SK-N-SH treated with all-trans-retinoic acid at 6 μM for 48 hours (cell line): ENCODE measurements around the gene SMG7.
A peak's percentile ranks its signal among the peaks of the same experiment; 100 is the strongest.

ENCODE experiments used
- ATAC-seq: fragments of 200-7000 bp; cut with Tn5 transposase; 3 replicates; pipeline ENCODE4 v1.9.1; 2020; ENCODE audit warnings: mild to moderate bottlenecking, moderate library complexity
- CSDC2 ChIP-seq: fragments of 250-450 bp; sonication (Bioruptor Pico); IDR thresholded peaks from 2 replicates; pipeline ENCODE4 v1.5.0; 2020; ENCODE audit warnings: mild to moderate bottlenecking, moderate library complexity
- ESRRG ChIP-seq: fragments of 250-450 bp; sonication (Bioruptor Pico); IDR thresholded peaks from 2 replicates; pipeline ENCODE4 v1.6.1; 2021; ENCODE audit warnings: mild to moderate bottlenecking
- ISL1 ChIP-seq: fragments of 250-450 bp; sonication (Bioruptor Pico); IDR thresholded peaks from 2 replicates; pipeline ENCODE4 v2.1.2; 2022; ENCODE audit warnings: mild to moderate bottlenecking, moderate library complexity
- PPARA ChIP-seq: fragments of 250-450 bp; sonication (Bioruptor Pico); IDR thresholded peaks from 2 replicates; pipeline ENCODE4 v1.5.0; 2020; ENCODE audit warnings: mild to moderate bottlenecking, borderline replicate concordance
- RARB ChIP-seq: fragments of 250-450 bp; sonication (Bioruptor Pico); IDR thresholded peaks from 2 replicates; pipeline ENCODE4 v1.8.0; 2021; ENCODE audit warnings: mild to moderate bottlenecking, moderate library complexity
- SNAI2 ChIP-seq: fragments of 250-450 bp; sonication (Bioruptor Pico); IDR thresholded peaks from 2 replicates; pipeline ENCODE4 v1.5.0; 2020; ENCODE audit warnings: mild to moderate bottlenecking, moderate library complexity
- TCF4 ChIP-seq: fragments of 250-450 bp; sonication (Bioruptor Pico); IDR thresholded peaks from 2 replicates; pipeline ENCODE4 v1.8.0; 2021; ENCODE audit warnings: mild to moderate bottlenecking, moderate library complexity, borderline replicate concordance
- TOX ChIP-seq: fragments of 250-450 bp; sonication (Bioruptor Pico); IDR thresholded peaks from 2 replicates; pipeline ENCODE4 v1.8.0; 2021; ENCODE audit warnings: mild to moderate bottlenecking, moderate library complexity, borderline replicate concordance
- ZC3H10 ChIP-seq: fragments of 250-450 bp; sonication (Bioruptor Pico); IDR thresholded peaks from 2 replicates; pipeline ENCODE4 v1.5.1; 2021; ENCODE audit warnings: mild to moderate bottlenecking, moderate library complexity
- ZFP3 ChIP-seq: fragments of 250-450 bp; sonication (Bioruptor Pico); IDR thresholded peaks from 2 replicates; pipeline ENCODE4 v1.5.0; 2020; ENCODE audit warnings: mild to moderate bottlenecking, moderate library complexity
- ZFP30 ChIP-seq: fragments of 450-650 bp; formaldehyde crosslinking; IDR thresholded peaks from 2 replicates; pipeline ENCODE4 v1.5.0; 2022; ENCODE audit warnings: mild to moderate bottlenecking, moderate library complexity
- ZNF565 ChIP-seq: fragments of 450-650 bp; formaldehyde crosslinking; conservative IDR thresholded peaks from 2 replicates; pipeline ENCODE4 v1.5.0; 2020; ENCODE audit warnings: low read depth, mild to moderate bottlenecking, moderate library complexity
- ZNF70 ChIP-seq: fragments of 450-650 bp; formaldehyde crosslinking; IDR thresholded peaks from 2 replicates; pipeline ENCODE4 v1.5.0; 2020; ENCODE audit warnings: mild to moderate bottlenecking, moderate library complexity
- ZNF8 ChIP-seq: fragments of 450-650 bp; formaldehyde crosslinking; IDR thresholded peaks from 2 replicates; pipeline ENCODE4 v1.5.0; 2020; ENCODE audit warnings: mild to moderate bottlenecking, moderate library complexity
- TF ChIP-seq, protein P1 (sequence below): fragments of 250-450 bp; sonication (Bioruptor Pico); IDR thresholded peaks from 2 replicates; pipeline ENCODE4 v1.8.0; 2021; ENCODE audit warnings: low read depth, mild to moderate bottlenecking, moderate library complexity, borderline replicate concordance
- TF ChIP-seq, protein P2 (sequence below): fragments of 250-450 bp; sonication (Bioruptor Pico); IDR thresholded peaks from 2 replicates; pipeline ENCODE4 v1.8.0; 2020; ENCODE audit warnings: mild to moderate bottlenecking, moderate library complexity, borderline replicate concordance
- TF ChIP-seq, protein P3 (sequence below): fragments of 250-450 bp; sonication (Bioruptor Pico); IDR thresholded peaks from 2 replicates; pipeline ENCODE4 v1.5.1; 2020; ENCODE audit warnings: low read depth, mild to moderate bottlenecking, moderate library complexity
- TF ChIP-seq, protein P4 (sequence below): fragments of 250-450 bp; sonication (Bioruptor Pico); IDR thresholded peaks from 2 replicates; pipeline ENCODE4 v1.5.0; 2020; ENCODE audit warnings: mild to moderate bottlenecking, moderate library complexity

SMG7 gene

DNA sequence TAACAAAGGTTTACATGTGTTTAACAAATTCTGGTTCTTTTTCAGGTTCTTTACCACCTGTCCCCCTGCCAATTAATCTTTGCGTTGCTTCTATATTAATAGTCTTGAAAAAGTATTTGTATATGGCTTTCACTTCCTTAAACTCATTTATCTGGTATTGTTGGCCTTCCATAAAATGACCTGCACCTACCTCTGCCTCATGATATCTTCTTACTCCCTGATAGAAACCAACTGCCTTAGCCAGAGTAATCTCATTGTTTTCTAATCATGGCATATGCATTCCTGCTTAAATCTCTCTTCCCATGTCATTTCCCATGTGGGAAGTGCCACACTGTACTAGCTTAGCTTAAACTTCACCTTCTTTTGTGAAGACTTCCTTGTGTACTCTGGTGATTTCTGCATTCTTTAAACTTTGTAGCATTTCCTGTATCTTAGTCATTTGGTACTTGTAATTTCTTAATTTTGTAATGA, 8.7 kb downstream of the SMG7 start:
- TF ChIP-seq SNAI2 = no peak
- TF ChIP-seq, all 23 proteins: peak for 0
- ATAC-seq = peak; percentile 51

DNA sequence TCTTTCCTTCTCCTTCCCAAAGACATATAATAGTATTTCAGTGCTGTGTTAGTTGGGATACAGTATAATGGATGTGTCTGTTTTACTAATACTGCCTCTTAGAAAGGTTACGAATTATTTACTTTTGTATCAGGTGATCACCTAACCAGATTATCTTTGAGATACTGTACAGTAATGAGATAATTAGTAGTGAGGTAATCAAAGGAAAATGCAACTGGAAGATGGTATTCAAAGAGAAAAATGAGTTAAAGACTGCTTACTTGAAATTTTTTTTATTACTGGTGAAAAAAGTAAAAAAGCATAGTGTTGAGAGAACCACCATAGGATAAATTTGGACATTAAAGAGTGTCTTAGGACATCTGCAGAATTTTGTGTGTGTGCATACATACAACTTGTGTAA, 10.9 kb downstream of the SMG7 start:
- ATAC-seq = no peak
- TF ChIP-seq CSDC2 (CRISPR knock-in tag) = no peak
- no peak for TF ChIP-seq TOX (CRISPR knock-in tag)
- peak; percentile 74; the same call in 1 of the 2 replicates for TF ChIP-seq ZC3H10 (CRISPR knock-in tag)
- TF ChIP-seq, protein P1, sequence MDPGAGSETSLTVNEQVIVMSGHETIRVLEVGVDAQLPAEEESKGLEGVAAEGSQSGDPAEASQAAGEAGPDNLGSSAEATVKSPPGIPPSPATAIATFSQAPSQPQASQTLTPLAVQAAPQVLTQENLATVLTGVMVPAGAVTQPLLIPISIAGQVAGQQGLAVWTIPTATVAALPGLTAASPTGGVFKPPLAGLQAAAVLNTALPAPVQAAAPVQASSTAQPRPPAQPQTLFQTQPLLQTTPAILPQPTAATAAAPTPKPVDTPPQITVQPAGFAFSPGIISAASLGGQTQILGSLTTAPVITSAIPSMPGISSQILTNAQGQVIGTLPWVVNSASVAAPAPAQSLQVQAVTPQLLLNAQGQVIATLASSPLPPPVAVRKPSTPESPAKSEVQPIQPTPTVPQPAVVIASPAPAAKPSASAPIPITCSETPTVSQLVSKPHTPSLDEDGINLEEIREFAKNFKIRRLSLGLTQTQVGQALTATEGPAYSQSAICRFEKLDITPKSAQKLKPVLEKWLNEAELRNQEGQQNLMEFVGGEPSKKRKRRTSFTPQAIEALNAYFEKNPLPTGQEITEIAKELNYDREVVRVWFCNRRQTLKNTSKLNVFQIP (CRISPR knock-in tag) = 0 out of 2 replicates have a peak, but pooled peaks have one; percentile 42
- TF ChIP-seq, protein P2, sequence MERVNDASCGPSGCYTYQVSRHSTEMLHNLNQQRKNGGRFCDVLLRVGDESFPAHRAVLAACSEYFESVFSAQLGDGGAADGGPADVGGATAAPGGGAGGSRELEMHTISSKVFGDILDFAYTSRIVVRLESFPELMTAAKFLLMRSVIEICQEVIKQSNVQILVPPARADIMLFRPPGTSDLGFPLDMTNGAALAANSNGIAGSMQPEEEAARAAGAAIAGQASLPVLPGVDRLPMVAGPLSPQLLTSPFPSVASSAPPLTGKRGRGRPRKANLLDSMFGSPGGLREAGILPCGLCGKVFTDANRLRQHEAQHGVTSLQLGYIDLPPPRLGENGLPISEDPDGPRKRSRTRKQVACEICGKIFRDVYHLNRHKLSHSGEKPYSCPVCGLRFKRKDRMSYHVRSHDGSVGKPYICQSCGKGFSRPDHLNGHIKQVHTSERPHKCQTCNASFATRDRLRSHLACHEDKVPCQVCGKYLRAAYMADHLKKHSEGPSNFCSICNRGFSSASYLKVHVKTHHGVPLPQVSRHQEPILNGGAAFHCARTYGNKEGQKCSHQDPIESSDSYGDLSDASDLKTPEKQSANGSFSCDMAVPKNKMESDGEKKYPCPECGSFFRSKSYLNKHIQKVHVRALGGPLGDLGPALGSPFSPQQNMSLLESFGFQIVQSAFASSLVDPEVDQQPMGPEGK (CRISPR knock-in tag) = no peak
- TF ChIP-seq TCF4 (CRISPR knock-in tag) = no peak

DNA sequence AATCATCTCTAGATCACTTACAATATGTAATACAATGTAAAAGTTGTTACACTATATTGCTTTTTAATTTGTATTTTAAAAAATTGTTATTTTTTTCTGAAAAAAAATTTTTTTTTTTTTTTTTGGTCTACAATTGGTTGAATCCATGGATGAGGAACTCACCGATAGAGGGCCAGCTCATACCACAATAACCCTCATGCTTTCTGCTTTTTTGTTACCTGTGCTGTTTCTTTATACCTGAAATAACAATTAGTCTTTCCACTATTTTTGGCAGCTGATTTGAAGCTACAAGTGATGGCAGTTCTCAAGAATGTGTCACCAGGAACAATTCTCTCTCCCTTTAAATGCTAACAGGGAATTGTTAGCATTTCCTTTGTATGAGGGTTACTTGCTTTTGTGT, 12.0 kb downstream of the SMG7 start:
- ATAC-seq = no peak
- TF ChIP-seq, protein P3, sequence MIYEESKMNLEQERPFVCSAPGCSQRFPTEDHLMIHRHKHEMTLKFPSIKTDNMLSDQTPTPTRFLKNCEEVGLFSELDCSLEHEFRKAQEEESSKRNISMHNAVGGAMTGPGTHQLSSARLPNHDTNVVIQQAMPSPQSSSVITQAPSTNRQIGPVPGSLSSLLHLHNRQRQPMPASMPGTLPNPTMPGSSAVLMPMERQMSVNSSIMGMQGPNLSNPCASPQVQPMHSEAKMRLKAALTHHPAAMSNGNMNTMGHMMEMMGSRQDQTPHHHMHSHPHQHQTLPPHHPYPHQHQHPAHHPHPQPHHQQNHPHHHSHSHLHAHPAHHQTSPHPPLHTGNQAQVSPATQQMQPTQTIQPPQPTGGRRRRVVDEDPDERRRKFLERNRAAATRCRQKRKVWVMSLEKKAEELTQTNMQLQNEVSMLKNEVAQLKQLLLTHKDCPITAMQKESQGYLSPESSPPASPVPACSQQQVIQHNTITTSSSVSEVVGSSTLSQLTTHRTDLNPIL = no peak
- TF ChIP-seq ZNF8 (CRISPR knock-in tag) (no peak), RARB (CRISPR knock-in tag) (no peak), SNAI2 (no peak)
- TF ChIP-seq, all 23 proteins: peak for 0

DNA sequence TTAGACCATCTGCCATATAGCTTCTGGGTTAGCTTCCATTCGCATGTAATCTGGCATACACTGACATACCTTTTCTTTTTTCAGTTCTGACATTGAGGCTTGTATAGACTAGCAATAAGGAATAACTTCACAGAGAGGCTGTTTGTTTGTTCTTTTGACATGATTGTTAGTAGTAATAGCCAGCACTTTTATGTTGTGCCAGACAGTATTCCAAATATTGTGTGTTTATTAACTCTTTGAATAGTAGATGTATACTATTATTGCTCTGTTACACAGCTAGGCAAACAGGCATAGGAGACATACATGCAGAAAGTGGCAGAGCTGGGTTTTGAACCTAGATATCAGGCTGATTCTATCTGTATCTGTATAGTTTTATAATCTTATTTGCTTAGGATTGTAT, 12.6 kb downstream of the SMG7 start:
- TF ChIP-seq, protein P4, sequence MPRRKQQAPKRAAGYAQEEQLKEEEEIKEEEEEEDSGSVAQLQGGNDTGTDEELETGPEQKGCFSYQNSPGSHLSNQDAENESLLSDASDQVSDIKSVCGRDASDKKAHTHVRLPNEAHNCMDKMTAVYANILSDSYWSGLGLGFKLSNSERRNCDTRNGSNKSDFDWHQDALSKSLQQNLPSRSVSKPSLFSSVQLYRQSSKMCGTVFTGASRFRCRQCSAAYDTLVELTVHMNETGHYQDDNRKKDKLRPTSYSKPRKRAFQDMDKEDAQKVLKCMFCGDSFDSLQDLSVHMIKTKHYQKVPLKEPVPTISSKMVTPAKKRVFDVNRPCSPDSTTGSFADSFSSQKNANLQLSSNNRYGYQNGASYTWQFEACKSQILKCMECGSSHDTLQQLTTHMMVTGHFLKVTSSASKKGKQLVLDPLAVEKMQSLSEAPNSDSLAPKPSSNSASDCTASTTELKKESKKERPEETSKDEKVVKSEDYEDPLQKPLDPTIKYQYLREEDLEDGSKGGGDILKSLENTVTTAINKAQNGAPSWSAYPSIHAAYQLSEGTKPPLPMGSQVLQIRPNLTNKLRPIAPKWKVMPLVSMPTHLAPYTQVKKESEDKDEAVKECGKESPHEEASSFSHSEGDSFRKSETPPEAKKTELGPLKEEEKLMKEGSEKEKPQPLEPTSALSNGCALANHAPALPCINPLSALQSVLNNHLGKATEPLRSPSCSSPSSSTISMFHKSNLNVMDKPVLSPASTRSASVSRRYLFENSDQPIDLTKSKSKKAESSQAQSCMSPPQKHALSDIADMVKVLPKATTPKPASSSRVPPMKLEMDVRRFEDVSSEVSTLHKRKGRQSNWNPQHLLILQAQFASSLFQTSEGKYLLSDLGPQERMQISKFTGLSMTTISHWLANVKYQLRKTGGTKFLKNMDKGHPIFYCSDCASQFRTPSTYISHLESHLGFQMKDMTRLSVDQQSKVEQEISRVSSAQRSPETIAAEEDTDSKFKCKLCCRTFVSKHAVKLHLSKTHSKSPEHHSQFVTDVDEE (CRISPR knock-in tag) = no peak
- no peak for TF ChIP-seq TCF4 (CRISPR knock-in tag)
- TF ChIP-seq ISL1 (CRISPR knock-in tag) = no peak
- TF ChIP-seq ZNF565 = no peak
- no peak for TF ChIP-seq SNAI2
- TF ChIP-seq ZNF70 = no peak
- no peak for TF ChIP-seq ZNF8 (CRISPR knock-in tag)
- no peak for TF ChIP-seq ZFP3
- no peak for TF ChIP-seq RARB (CRISPR knock-in tag)
- no peak for ATAC-seq

DNA sequence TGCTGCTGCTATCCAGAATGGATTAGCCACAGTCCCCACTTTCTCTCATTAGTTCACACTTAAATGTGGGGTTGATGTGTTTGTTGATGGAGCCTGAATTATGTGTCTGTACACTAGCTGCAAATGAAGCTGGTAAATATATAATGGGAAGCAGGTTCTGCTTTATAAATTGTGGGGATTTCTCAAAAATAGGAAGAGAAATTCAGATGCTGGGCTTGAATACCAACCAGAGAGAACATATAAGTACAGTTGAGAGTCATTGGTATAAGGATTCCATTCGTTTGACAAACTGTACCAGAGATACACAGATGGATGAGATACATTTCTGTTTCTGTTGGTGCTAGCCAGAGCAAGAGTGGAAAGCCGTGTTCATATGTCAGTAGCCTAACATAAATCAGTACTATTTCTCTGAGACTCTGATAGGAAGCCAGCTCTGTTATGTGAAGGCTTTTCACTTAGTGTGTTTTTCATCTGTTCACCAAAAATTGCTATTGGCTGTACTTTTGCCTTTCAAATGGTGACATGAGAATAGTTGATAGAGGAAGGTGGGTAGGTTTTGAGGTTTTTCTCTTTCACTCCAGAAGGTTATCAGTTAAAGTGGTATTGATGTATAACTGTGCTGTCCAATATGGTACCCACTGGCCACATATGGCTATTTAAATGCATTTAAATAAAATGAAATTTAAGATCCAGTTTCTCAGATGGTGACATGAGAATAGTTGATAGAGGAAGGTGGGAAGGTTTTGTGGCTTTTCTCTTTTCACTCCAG, 15.6 kb downstream of the SMG7 start:
- ATAC-seq = no peak
- TF ChIP-seq, protein P1 (CRISPR knock-in tag) = no peak
- TF ChIP-seq ESRRG (CRISPR knock-in tag) (no peak), ZNF565 (no peak), ZFP30 (CRISPR knock-in tag) (no peak), ZC3H10 (CRISPR knock-in tag) (no peak), PPARA (CRISPR knock-in tag) (no peak), RARB (CRISPR knock-in tag) (no peak), ISL1 (CRISPR knock-in tag) (no peak), CSDC2 (CRISPR knock-in tag) (no peak), ZNF8 (CRISPR knock-in tag) (no peak), ZFP3 (no peak), ZNF70 (no peak), SNAI2 (no peak)
- TF ChIP-seq, protein P3 = no peak
- TF ChIP-seq, protein P4 (CRISPR knock-in tag) = no peak
